MCF 10A (cell line): Measurements from ENCODE around the gene LITAF. TPM values are rescaled to one million over a fixed set of nuclear protein-coding genes. Genes with fewer than 3 reads are reported as not detected.

Experiments used
- BruUV-seq: library from RNA; stranded (reverse); fragments of 400-500 nt; replicated peaks from 2 replicates; lab custom pipeline; 2021; lab: Mats Ljungman, UMichigan
- CTCF ChIA-PET: fragments of 300-600 bp; sonication (Branson Sonifier 250); formaldehyde crosslinking; extraction: SDS; loops from one replicate; lab custom pipeline; 2021; ENCODE audit warnings: antibody characterized with exemption, inconsistent platforms; lab: Yijun Ruan, JAX
- POLR2A ChIA-PET: fragments of 300-600, 350-650 bp; sonication (Branson Sonifier 250); formaldehyde crosslinking; extraction: SDS; loops from one replicate; lab custom pipeline; 2020; ENCODE audit warnings: antibody characterized with exemption, inconsistent platforms; lab: Yijun Ruan, JAX
- DNase-seq: peaks from one replicate; pipeline ENCODE4 v3.0.0-alpha.2; 2018; ENCODE audit not compliant: unreplicated experiment
- H3K27ac Mint-ChIP-seq: one replicate; pipeline ENCODE4 v1.8.0; 2022; ENCODE audit warnings: mild to moderate bottlenecking, low read depth, mixed read lengths; ENCODE audit not compliant: unreplicated experiment
- H3K27me3 Mint-ChIP-seq: one replicate; pipeline ENCODE4 v1.8.0; 2022; ENCODE audit warnings: mixed read lengths; ENCODE audit not compliant: insufficient read depth, unreplicated experiment
- H3K36me3 Mint-ChIP-seq: one replicate; pipeline ENCODE4 v1.8.0; 2022; ENCODE audit warnings: mild to moderate bottlenecking, moderate library complexity, mixed read lengths; ENCODE audit not compliant: insufficient read depth, unreplicated experiment
- H3K4me1 Mint-ChIP-seq: one replicate; pipeline ENCODE4 v1.8.0; 2022; ENCODE audit warnings: mixed read lengths; ENCODE audit not compliant: insufficient read depth, unreplicated experiment
- H3K4me3 Mint-ChIP-seq: one replicate; pipeline ENCODE4 v1.8.0; 2022; ENCODE audit warnings: mild to moderate bottlenecking, moderate library complexity, mixed read lengths; ENCODE audit not compliant: unreplicated experiment
- H3K9me3 Mint-ChIP-seq: one replicate; pipeline ENCODE4 v1.8.0; 2022; ENCODE audit warnings: mixed read lengths; ENCODE audit not compliant: unreplicated experiment
- CTCF ChIP-seq: fragments of 200-600 bp; IDR thresholded peaks from one replicate; pipeline ENCODE4 v1.8.0; 2022; ENCODE audit warnings: antibody characterized with exemption, mild to moderate bottlenecking; ENCODE audit not compliant: unreplicated experiment
- intact Hi-C: fragments of 100-400 bp; cut with micrococcal nuclease; formaldehyde crosslinking; loops from 2 replicates; pipeline ENCODE4 v1.14.1; 2022
- total RNA-seq: library from RNA; stranded (reverse); gene quantifications from 2 replicates; pipeline ENCODE4 v1.2.3, GENCODE V29; 2022

LITAF gene
- total RNA-seq, 1 experiment from 2014 or later, result 120 TPM

- Mint-ChIP-seq H3K4me3 (no peak overlapping the region), H3K27me3 (no peaks in the 10 kb centered on the region), H3K36me3 (no peaks in the 10 kb centered on the region), H3K27ac (no peak overlapping the region), H3K4me1 (peaks cover 11% of the 10 kb centered on the region), H3K9me3 (no peaks in the 10 kb centered on the region)
- ChIA-PET CTCF (interaction anchor here (0.5 to 1.0 kb wide), 4 partner anchors 8 to 78 kb away, joined by 3 to 6 read pairs (median 4); no protein-coding TSS in a partner anchor), POLR2A (interaction anchor here (0.6 to 1.4 kb wide), 3 partner anchors 9 to 261 kb away, joined by 3 to 4 read pairs (median 4); no protein-coding TSS in a partner anchor)
- intact Hi-C loops, result no loop called here
- no peak for TF ChIP-seq CTCF
- BruUV-seq, result no TSS peak
- no peak for DNase-seq
These were observed 32.7 kb upstream of the LITAF start for GRCh38 chr16:11619327-11619851.

- CTCF ChIA-PET, result interaction anchor here (0.6 to 1.0 kb wide), 3 partner anchors 9 to 97 kb away, joined by 3 to 4 read pairs (median 3); no protein-coding TSS in a partner anchor
These were observed 31.5 kb upstream of the LITAF start for GRCh38 chr16:11618107-11618717.

GRCh38 chr16:11615748-11616447 lies 29.2 kb upstream of the LITAF start:
- DNase-seq, result no peak
- peaks cover 25% of the 10 kb centered on the region for H3K4me1 Mint-ChIP-seq
- BruUV-seq, result no TSS peak
- CTCF ChIA-PET, result no interaction called here
- H3K4me3 Mint-ChIP-seq, result no peak overlapping the region
- TF ChIP-seq CTCF, result no peak
- H3K9me3 Mint-ChIP-seq, result no peaks in the 10 kb centered on the region
- no peaks in the 10 kb centered on the region for H3K27me3 Mint-ChIP-seq
- no peak overlapping the region for H3K27ac Mint-ChIP-seq
- POLR2A ChIA-PET, result interaction anchor here (0.6 to 4.1 kb wide), 5 partner anchors 15 to 361 kb away, joined by 3 to 28 read pairs (median 4); partner anchors contain the start of genes LITAF and SNX29
- intact Hi-C loops, result no loop called here
- peaks cover 8% of the 10 kb centered on the region for H3K36me3 Mint-ChIP-seq

More at GRCh38 chr16:11618107-11618717, 31.5 kb upstream of the LITAF start:
- Mint-ChIP-seq H3K27me3 (no peaks in the 10 kb centered on the region), H3K4me1 (peaks cover 11% of the 10 kb centered on the region), H3K9me3 (no peaks in the 10 kb centered on the region), H3K4me3 (no peak overlapping the region), H3K36me3 (peaks cover 6% of the 10 kb centered on the region), H3K27ac (no peak overlapping the region)
- TF ChIP-seq CTCF, result no peak
- POLR2A ChIA-PET, result interaction anchor here (1.4 kb wide), 1 partner anchor 10 kb away, joined by 4 read pairs; no protein-coding TSS in a partner anchor
- no TSS peak for BruUV-seq
- DNase-seq, result no peak
- intact Hi-C loops, result no loop called here
